ENCODE results near the gene REG1A.

The REG1A gene

GRCh38 chr2:79129260-79129659 lies 9.0 kb downstream of the REG1A start:
- DNase-seq = no peak

- DNase-seq = no peak
Observed at GRCh38 chr2:79129804-79130203, 9.5 kb downstream of the REG1A start.

- no peak for DNase-seq
Observed at GRCh38 chr2:79131687-79132086, 11.4 kb downstream of the REG1A start.

- no peak for DNase-seq
Observed at GRCh38 chr2:79138385-79138784, 18.1 kb downstream of the REG1A start.

GRCh38 chr2:79139423-79139822 lies 19.1 kb downstream of the REG1A start:
- no peak for DNase-seq

GRCh38 chr2:79155826-79156476 lies 35.7 kb downstream of the REG1A start:
- DNase-seq = no peak

GRCh38 chr2:79159030-79159429 lies 38.7 kb downstream of the REG1A start:
- no peak for DNase-seq

GRCh38 chr2:79159653-79160052 lies 39.4 kb downstream of the REG1A start, which contains the start of gene REG3A:
REG3A (minus strand) TSS chr2:79159753; CDS start chr2:79159405, 348 bp downstream.
- DNase-seq = no peak

- no peak for DNase-seq
Observed at GRCh38 chr2:79162132-79162531, 41.8 kb downstream of the REG1A start.

GRCh38 chr2:79162801-79163200 lies 42.5 kb downstream of the REG1A start:
- no peak for DNase-seq

- no peak for DNase-seq
Observed at GRCh38 chr2:79171348-79171958, 51.2 kb downstream of the REG1A start.

All from NCI-H1092 treated with DMSO at 0.1 percent for 48 hours (cell line).